BLaER1 (cell line): Measurements from ENCODE around the gene CDC14B.
A peak's percentile ranks its signal among the peaks of the same experiment; 100 is the strongest.

Source experiments
- H3K27ac ChIP-seq: shearing (Covaris generic); formaldehyde crosslinking; 2 replicates; pipeline ENCODE4 v1.8.1; 2022
- H3K27me3 ChIP-seq: shearing (Covaris generic); formaldehyde crosslinking; 2 replicates; pipeline ENCODE4 v1.8.1; 2022
- H3K36me3 ChIP-seq: shearing (Covaris generic); formaldehyde crosslinking; 2 replicates; pipeline ENCODE4 v1.8.1; 2022
- H3K4me1 ChIP-seq: shearing (Covaris generic); formaldehyde crosslinking; 2 replicates; pipeline ENCODE4 v1.8.1; 2022
- H3K4me2 ChIP-seq: shearing (Covaris generic); formaldehyde crosslinking; 2 replicates; pipeline ENCODE4 v1.8.1; 2022
- H3K4me3 ChIP-seq: shearing (Covaris generic); formaldehyde crosslinking; 2 replicates; pipeline ENCODE4 v1.8.1; 2022
- H3K9ac ChIP-seq: shearing (Covaris generic); formaldehyde crosslinking; 2 replicates; pipeline ENCODE4 v1.8.1; 2022
- H3K9me3 ChIP-seq: shearing (Covaris generic); formaldehyde crosslinking; 2 replicates; pipeline ENCODE4 v1.8.1; 2022
- H4K20me1 ChIP-seq: shearing (Covaris generic); formaldehyde crosslinking; 2 replicates; pipeline ENCODE4 v1.8.1; 2022
- Cebpa-rat ChIP-seq: shearing (Covaris generic); IDR thresholded peaks from 2 replicates; pipeline ENCODE4 v1.8.1; 2022

Gene CDC14B

GRCh38 chr9:96519095-96519494 lies 100.5 kb downstream of the CDC14B start:
- H3K4me3 ChIP-seq, result no peak overlapping the region

GRCh38 chr9:96515621-96516470 lies 103.8 kb downstream of the CDC14B start:
- no peak overlapping the region for H3K4me3 ChIP-seq
- no peaks in the 10 kb centered on the region for H3K27me3 ChIP-seq
- H3K4me2 ChIP-seq, result no peak overlapping the region
- TF ChIP-seq Cebpa-rat, result peak; percentile 88
- H4K20me1 ChIP-seq, result no peaks in the 10 kb centered on the region
- no peak overlapping the region for H3K27ac ChIP-seq
- H3K36me3 ChIP-seq, result no peaks in the 10 kb centered on the region
- no peaks in the 10 kb centered on the region for H3K9me3 ChIP-seq
- no peaks in the 10 kb centered on the region for H3K4me1 ChIP-seq
- H3K9ac ChIP-seq, result no peak overlapping the region

More at GRCh38 chr9:96519095-96519494, 100.5 kb downstream of the CDC14B start:
- Histone ChIP-seq H3K36me3 (no peaks in the 10 kb centered on the region), H3K4me2 (no peak overlapping the region), H3K27me3 (no peaks in the 10 kb centered on the region), H4K20me1 (no peaks in the 10 kb centered on the region), H3K9me3 (no peaks in the 10 kb centered on the region), H3K9ac (no peak overlapping the region), H3K27ac (no peak overlapping the region), H3K4me1 (peaks cover 9% of the 10 kb centered on the region)
- TF ChIP-seq Cebpa-rat, result no peak

- TF ChIP-seq Cebpa-rat, result no peak
- no peak overlapping the region for H3K4me3 ChIP-seq
- no peaks in the 10 kb centered on the region for H3K27me3 ChIP-seq
- no peaks in the 10 kb centered on the region for H4K20me1 ChIP-seq
- H3K9ac ChIP-seq, result no peak overlapping the region
- no peak overlapping the region for H3K4me2 ChIP-seq
- H3K27ac ChIP-seq, result no peak overlapping the region
- no peaks in the 10 kb centered on the region for H3K9me3 ChIP-seq
- no peaks in the 10 kb centered on the region for H3K4me1 ChIP-seq
- H3K36me3 ChIP-seq, result no peaks in the 10 kb centered on the region
Measured at GRCh38 chr9:96514800-96515158, 104.9 kb downstream of the CDC14B start.

- Histone ChIP-seq H3K4me1 (no peaks in the 10 kb centered on the region), H3K9me3 (no peaks in the 10 kb centered on the region), H3K4me2 (no peak overlapping the region), H3K27ac (no peak overlapping the region), H3K9ac (no peak overlapping the region), H4K20me1 (no peaks in the 10 kb centered on the region), H3K27me3 (no peaks in the 10 kb centered on the region), H3K36me3 (no peaks in the 10 kb centered on the region), H3K4me3 (no peak overlapping the region)
- TF ChIP-seq Cebpa-rat, result no peak
Measured at GRCh38 chr9:96514108-96514799, 105.4 kb downstream of the CDC14B start.

GRCh38 chr9:96513622-96514021 lies 106.0 kb downstream of the CDC14B start:
- no peak overlapping the region for H3K9ac ChIP-seq
- no peaks in the 10 kb centered on the region for H4K20me1 ChIP-seq
- no peaks in the 10 kb centered on the region for H3K4me1 ChIP-seq
- no peak overlapping the region for H3K27ac ChIP-seq
- H3K4me2 ChIP-seq, result no peak overlapping the region
- TF ChIP-seq Cebpa-rat, result no peak
- no peaks in the 10 kb centered on the region for H3K36me3 ChIP-seq
- H3K27me3 ChIP-seq, result no peaks in the 10 kb centered on the region
- H3K9me3 ChIP-seq, result no peaks in the 10 kb centered on the region
- H3K4me3 ChIP-seq, result no peak overlapping the region

GRCh38 chr9:96512240-96512639 lies 107.4 kb downstream of the CDC14B start:
- Histone ChIP-seq H3K9ac (no peak overlapping the region), H3K27me3 (no peaks in the 10 kb centered on the region)
- no peak for TF ChIP-seq Cebpa-rat

GRCh38 chr9:96510258-96510657 lies 109.4 kb downstream of the CDC14B start:
- Histone ChIP-seq H3K27me3 (no peaks in the 10 kb centered on the region), H3K36me3 (no peaks in the 10 kb centered on the region), H4K20me1 (no peaks in the 10 kb centered on the region), H3K4me3 (no peak overlapping the region), H3K27ac (no peak overlapping the region), H3K9me3 (no peaks in the 10 kb centered on the region), H3K9ac (no peak overlapping the region), H3K4me2 (no peak overlapping the region), H3K4me1 (no peaks in the 10 kb centered on the region)
- TF ChIP-seq Cebpa-rat, result no peak

More at GRCh38 chr9:96512240-96512639, 107.4 kb downstream of the CDC14B start:
- no peaks in the 10 kb centered on the region for H3K4me1 ChIP-seq
- H3K9me3 ChIP-seq, result no peaks in the 10 kb centered on the region
- H4K20me1 ChIP-seq, result no peaks in the 10 kb centered on the region
- H3K27ac ChIP-seq, result no peak overlapping the region
- H3K4me3 ChIP-seq, result no peak overlapping the region
- H3K4me2 ChIP-seq, result no peak overlapping the region
- H3K36me3 ChIP-seq, result no peaks in the 10 kb centered on the region

GRCh38 chr9:96509848-96510247 lies 109.8 kb downstream of the CDC14B start:
- H3K4me3 ChIP-seq, result no peak overlapping the region
- no peak overlapping the region for H3K27ac ChIP-seq
- no peaks in the 10 kb centered on the region for H3K36me3 ChIP-seq
- H3K4me2 ChIP-seq, result no peak overlapping the region
- H3K27me3 ChIP-seq, result no peaks in the 10 kb centered on the region
- no peaks in the 10 kb centered on the region for H4K20me1 ChIP-seq
- H3K9me3 ChIP-seq, result no peaks in the 10 kb centered on the region
- H3K9ac ChIP-seq, result no peak overlapping the region
- TF ChIP-seq Cebpa-rat, result no peak
- no peaks in the 10 kb centered on the region for H3K4me1 ChIP-seq

GRCh38 chr9:96509026-96509425 lies 110.6 kb downstream of the CDC14B start:
- H4K20me1 ChIP-seq, result no peaks in the 10 kb centered on the region
- no peaks in the 10 kb centered on the region for H3K9me3 ChIP-seq
- no peak overlapping the region for H3K27ac ChIP-seq
- H3K4me1 ChIP-seq, result no peaks in the 10 kb centered on the region
- H3K36me3 ChIP-seq, result no peaks in the 10 kb centered on the region
- no peak overlapping the region for H3K4me3 ChIP-seq
- H3K9ac ChIP-seq, result no peak overlapping the region
- no peak overlapping the region for H3K4me2 ChIP-seq
- H3K27me3 ChIP-seq, result no peaks in the 10 kb centered on the region
- no peak for TF ChIP-seq Cebpa-rat

GRCh38 chr9:96508227-96508940 lies 111.3 kb downstream of the CDC14B start:
- Histone ChIP-seq H4K20me1 (no peaks in the 10 kb centered on the region), H3K27ac (no peak overlapping the region), H3K27me3 (no peaks in the 10 kb centered on the region), H3K4me1 (no peaks in the 10 kb centered on the region), H3K36me3 (no peaks in the 10 kb centered on the region), H3K4me2 (no peak overlapping the region), H3K9me3 (no peaks in the 10 kb centered on the region), H3K4me3 (no peak overlapping the region), H3K9ac (no peak overlapping the region)
- no peak for TF ChIP-seq Cebpa-rat
